CD4-positive, alpha-beta T cell (primary cell): Measurements from ENCODE around the gene PLEKHB1. TPM values are rescaled to one million over a fixed set of nuclear protein-coding genes. Genes with fewer than 3 reads are reported as not detected.
A peak's percentile ranks its signal among the peaks of the same experiment; 100 is the strongest.

Experiments
- ATAC-seq: fragments of 200-7000 bp; cut with Tn5 transposase; one replicate; pipeline ENCODE4 v1.10.0; 2022; ENCODE audit warnings: mild to moderate bottlenecking; ENCODE audit not compliant: poor library complexity
- CTCF ChIA-PET: fragments of 350-600 bp; sonication (Branson Sonifier 250); formaldehyde crosslinking; loops from one replicate; lab custom pipeline; 2021; ENCODE audit warnings: antibody characterized with exemption, inconsistent platforms; lab: Charles Lee
- POLR2A ChIA-PET: fragments of 350-600 bp; sonication (Branson Sonifier 250); formaldehyde crosslinking; loops from one replicate; lab custom pipeline; 2021; ENCODE audit warnings: antibody characterized with exemption, inconsistent platforms; lab: Charles Lee
- DNase-seq, 14 experiments: peaks; one replicate each; pipeline ENCODE4 v3.0.0-alpha.2; 2013 to 2020; ENCODE audit warnings: mixed read lengths in 2 of 14
- H3K27ac ChIP-seq, 2 donors: one replicate each; pipeline versions ENCODE4 v1.5.1 to v1.7.0; 2013; ENCODE audit warnings: low read length in 2 of 2, low read depth in 1 of 2, mild to moderate bottlenecking in 1 of 2
- H3K27me3 ChIP-seq, 2 experiments: 1 replicate in 1 of 2; 2 replicates in 1 of 2; pipeline versions ENCODE4 v1.6.1 to v1.7.0; 2013; ENCODE audit warnings: low read length in 2 of 2, control low read depth in 1 of 2, mild to moderate bottlenecking in 1 of 2, moderate library complexity in 1 of 2; ENCODE audit not compliant: insufficient read depth in 2 of 2, control insufficient read depth in 1 of 2
- H3K36me3 ChIP-seq: one replicate; pipeline ENCODE4 v1.6.1; 2013; ENCODE audit warnings: low read length, control low read depth; ENCODE audit not compliant: insufficient read depth
- H3K4me1 ChIP-seq: one replicate; pipeline ENCODE4 v1.6.1; 2013; ENCODE audit warnings: low read length, control low read depth; ENCODE audit not compliant: insufficient read depth
- H3K4me3 ChIP-seq: one replicate; pipeline ENCODE4 v1.5.1; 2013; ENCODE audit warnings: mild to moderate bottlenecking, low read length, moderate library complexity
- H3K9me3 ChIP-seq, 2 experiments: 1 replicate in 1 of 2; 2 replicates in 1 of 2; pipeline versions ENCODE4 v1.6.1 to v1.7.0; 2013; ENCODE audit warnings: low read length in 2 of 2, mild to moderate bottlenecking in 2 of 2, control low read depth in 1 of 2, moderate library complexity in 1 of 2; ENCODE audit not compliant: control insufficient read depth in 1 of 2, insufficient read depth in 1 of 2
- H3K27ac Mint-ChIP-seq: one replicate; pipeline ENCODE4 v1.8.0; 2020; ENCODE audit warnings: mixed read lengths
- H3K27me3 Mint-ChIP-seq: one replicate; pipeline ENCODE4 v1.8.0; 2021; ENCODE audit warnings: mixed read lengths
- H3K36me3 Mint-ChIP-seq: one replicate; pipeline ENCODE4 v1.8.0; 2021; ENCODE audit warnings: low read depth, mixed read lengths
- H3K4me1 Mint-ChIP-seq: one replicate; pipeline ENCODE4 v1.8.0; 2021; ENCODE audit warnings: low read depth, mixed read lengths
- H3K4me3 Mint-ChIP-seq: one replicate; pipeline ENCODE4 v1.8.0; 2020; ENCODE audit warnings: mild to moderate bottlenecking, mixed read lengths
- H3K9me3 Mint-ChIP-seq: one replicate; pipeline ENCODE4 v1.8.0; 2020; ENCODE audit warnings: mixed read lengths
- intact Hi-C, 2 experiments: fragments of 100-400 bp; cut with DNase I in 1 of 2; cut with micrococcal nuclease in 1 of 2; formaldehyde crosslinking; loops; one replicate each; pipeline versions ENCODE4 v1.15.1 to v1.9.0; 2023 to 2025; cut with DNase I, micrococcal nuclease
- total RNA-seq, 174 experiments: library from RNA in 2 of 174; stranded (reverse) in 2 of 174; gene quantifications; one replicate each; pipeline ENCODE4 v1.2.3 and lab custom pipeline; 2021 to 2026
- TF ChIP-seq, protein P1 (sequence below): fragments of 200-600 bp; IDR thresholded peaks from one replicate; pipeline ENCODE4 v1.8.0; 2022; ENCODE audit warnings: antibody characterized with exemption, mild to moderate bottlenecking

The PLEKHB1 gene
- total RNA-seq, 2 experiments from 2014 or later = 30.8 to 34.6 TPM

- Mint-ChIP-seq H3K4me1 (peaks cover 16% of the 10 kb centered on the region), H3K9me3 (peaks cover 4% of the 10 kb centered on the region), H3K36me3 (no peaks in the 10 kb centered on the region), H3K4me3 (no peak overlapping the region), H3K27me3 (no peaks in the 10 kb centered on the region), H3K27ac (peak overlapping the region; percentile 81)
- Histone ChIP-seq H3K27me3 (no peaks in the 10 kb centered on the region), H3K4me3 (no peak overlapping the region), H3K9me3 (no peaks in the 10 kb centered on the region), H3K27ac (no peak overlapping the region), H3K4me1 (peaks cover 12% of the 10 kb centered on the region), H3K36me3 (no peaks in the 10 kb centered on the region)
- TF ChIP-seq, protein P1, sequence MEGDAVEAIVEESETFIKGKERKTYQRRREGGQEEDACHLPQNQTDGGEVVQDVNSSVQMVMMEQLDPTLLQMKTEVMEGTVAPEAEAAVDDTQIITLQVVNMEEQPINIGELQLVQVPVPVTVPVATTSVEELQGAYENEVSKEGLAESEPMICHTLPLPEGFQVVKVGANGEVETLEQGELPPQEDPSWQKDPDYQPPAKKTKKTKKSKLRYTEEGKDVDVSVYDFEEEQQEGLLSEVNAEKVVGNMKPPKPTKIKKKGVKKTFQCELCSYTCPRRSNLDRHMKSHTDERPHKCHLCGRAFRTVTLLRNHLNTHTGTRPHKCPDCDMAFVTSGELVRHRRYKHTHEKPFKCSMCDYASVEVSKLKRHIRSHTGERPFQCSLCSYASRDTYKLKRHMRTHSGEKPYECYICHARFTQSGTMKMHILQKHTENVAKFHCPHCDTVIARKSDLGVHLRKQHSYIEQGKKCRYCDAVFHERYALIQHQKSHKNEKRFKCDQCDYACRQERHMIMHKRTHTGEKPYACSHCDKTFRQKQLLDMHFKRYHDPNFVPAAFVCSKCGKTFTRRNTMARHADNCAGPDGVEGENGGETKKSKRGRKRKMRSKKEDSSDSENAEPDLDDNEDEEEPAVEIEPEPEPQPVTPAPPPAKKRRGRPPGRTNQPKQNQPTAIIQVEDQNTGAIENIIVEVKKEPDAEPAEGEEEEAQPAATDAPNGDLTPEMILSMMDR = no peak
- ATAC-seq (peak; percentile 57), DNase-seq (peak in 3 of 14 experiments; percentile 6 to 26 (median 9))
- intact Hi-C loops = no loop called here
- POLR2A ChIA-PET = interaction anchor here (0.5 kb wide), 1 partner anchor 25 kb away, joined by 5 read pairs; no protein-coding TSS in a partner anchor
- CTCF ChIA-PET = interaction anchor here (1.0 kb wide), 1 partner anchor 8 kb away, joined by 3 read pairs; no protein-coding TSS in a partner anchor
These were observed 12.4 kb upstream of the PLEKHB1 start for GRCh38 chr11:73633999-73634398.

- TF ChIP-seq, protein P1 = no peak
- H3K4me1 Mint-ChIP-seq = peaks cover 24% of the 10 kb centered on the region
- ATAC-seq (no peak), DNase-seq (no peak)
- Histone ChIP-seq H3K27me3 (no peaks in the 10 kb centered on the region), H3K4me3 (no peak overlapping the region), H3K27ac (no peak overlapping the region), H3K4me1 (peaks cover 12% of the 10 kb centered on the region), H3K36me3 (no peaks in the 10 kb centered on the region), H3K9me3 (no peaks in the 10 kb centered on the region)
- peaks cover 4% of the 10 kb centered on the region for H3K9me3 Mint-ChIP-seq
- H3K27ac Mint-ChIP-seq = no peak overlapping the region
- no peaks in the 10 kb centered on the region for H3K27me3 Mint-ChIP-seq
- ChIA-PET CTCF (no interaction called here), POLR2A (no interaction called here)
- H3K4me3 Mint-ChIP-seq = no peak overlapping the region
- intact Hi-C loops = no loop called here
- H3K36me3 Mint-ChIP-seq = no peaks in the 10 kb centered on the region
These were observed 10.7 kb upstream of the PLEKHB1 start for GRCh38 chr11:73635721-73636120.

GRCh38 chr11:73636249-73636648 is 10.1 kb upstream of the PLEKHB1 start:
- Mint-ChIP-seq H3K27me3 (no peaks in the 10 kb centered on the region), H3K36me3 (no peaks in the 10 kb centered on the region), H3K27ac (no peak overlapping the region), H3K4me3 (no peak overlapping the region), H3K9me3 (peaks cover 4% of the 10 kb centered on the region), H3K4me1 (peaks cover 28% of the 10 kb centered on the region)
- no peak overlapping the region for H3K4me3 ChIP-seq
- DNase-seq (no peak), ATAC-seq (no peak)
- ChIA-PET CTCF (interaction anchor here (0.8 kb wide), 1 partner anchor 11 kb away, joined by 3 read pairs; no protein-coding TSS in a partner anchor), POLR2A (no interaction called here)
- H3K4me1 ChIP-seq = peaks cover 12% of the 10 kb centered on the region
- no peaks in the 10 kb centered on the region for H3K9me3 ChIP-seq
- TF ChIP-seq, protein P1 = no peak
- H3K27me3 ChIP-seq = no peaks in the 10 kb centered on the region
- no peaks in the 10 kb centered on the region for H3K36me3 ChIP-seq
- intact Hi-C loops = no loop called here
- H3K27ac ChIP-seq = no peak overlapping the region
